OCI-LY1 (cell line): ENCODE results near the gene APCDD1.

Experiments
- H2AFZ ChIP-seq: fragments of 200-600 bp; sonication (generic), shearing (Covaris generic); 2 replicates; pipeline ENCODE4 v1.6.0; 2014; ENCODE audit warnings: antibody characterized with exemption, mild to moderate bottlenecking, low read length
- H3F3A ChIP-seq: fragments of 200-600 bp; sonication (generic), shearing (Covaris generic); 2 replicates; pipeline ENCODE4 v1.6.0; 2014; ENCODE audit warnings: mild to moderate bottlenecking, antibody characterized with exemption, low read length, moderate library complexity; ENCODE audit not compliant: insufficient read depth
- H3K27ac ChIP-seq: fragments of 200-600 bp; sonication (generic); 2 replicates; pipeline ENCODE4 v1.5.1; 2014; ENCODE audit warnings: low read length, mixed run types, mild to moderate bottlenecking, low read depth; ENCODE audit not compliant: poor library complexity, severe bottlenecking
- H3K27me3 ChIP-seq: fragments of 200-600 bp; sonication (generic); 2 replicates; pipeline ENCODE4 v1.6.0; 2014; ENCODE audit warnings: antibody characterized with exemption, mild to moderate bottlenecking, low read length, moderate library complexity; ENCODE audit not compliant: insufficient read depth
- H3K36me3 ChIP-seq: fragments of 200-600 bp; sonication (generic); 2 replicates; pipeline ENCODE4 v1.6.1; 2014; ENCODE audit warnings: mild to moderate bottlenecking, antibody characterized with exemption, low read length, moderate library complexity, mixed read lengths; ENCODE audit not compliant: insufficient read depth
- H3K4me1 ChIP-seq: fragments of 200-600 bp; sonication (generic); 2 replicates; pipeline ENCODE4 v1.5.1; 2014; ENCODE audit warnings: mild to moderate bottlenecking, low read length, moderate library complexity; ENCODE audit not compliant: insufficient read depth, severe bottlenecking
- H3K4me2 ChIP-seq: fragments of 200-600 bp; sonication (generic), shearing (Covaris generic); 2 replicates; pipeline ENCODE4 v1.6.1; 2014; ENCODE audit warnings: low read length
- H3K4me3 ChIP-seq: fragments of 200-600 bp; sonication (generic); 2 replicates; pipeline ENCODE4 v1.5.1; 2014; ENCODE audit warnings: low read length, low read depth, mild to moderate bottlenecking, mixed read lengths; ENCODE audit not compliant: poor library complexity, severe bottlenecking
- H3K79me2 ChIP-seq: fragments of 200-600 bp; shearing (Covaris generic); 2 replicates; pipeline ENCODE4 v1.6.1; 2016; ENCODE audit warnings: mixed run types, low read length, mixed read lengths; ENCODE audit not compliant: insufficient read depth
- H3K9ac ChIP-seq: fragments of 200-600 bp; sonication (generic), shearing (Covaris generic); 2 replicates; pipeline ENCODE4 v1.6.1; 2014; ENCODE audit warnings: mild to moderate bottlenecking, low read length, mixed read lengths
- H3K9me2 ChIP-seq: fragments of 200-600 bp; sonication (generic), shearing (Covaris generic); 2 replicates; pipeline ENCODE4 v1.6.1; 2014; ENCODE audit warnings: low read depth, mild to moderate bottlenecking, low read length, mixed read lengths
- H3K9me3 ChIP-seq: fragments of 200-600 bp; shearing (Covaris generic); 2 replicates; pipeline ENCODE4 v1.6.1; 2014; ENCODE audit warnings: low read length, mixed read lengths
- H4K20me1 ChIP-seq: fragments of 200-600 bp; sonication (generic), shearing (Covaris generic); 2 replicates; pipeline ENCODE4 v1.6.0; 2016; ENCODE audit warnings: mild to moderate bottlenecking, low read length; ENCODE audit not compliant: insufficient read depth
- EZH2 ChIP-seq: fragments of 200-600 bp; sonication (generic), shearing (Covaris generic); IDR thresholded peaks from 2 replicates; pipeline ENCODE4 v1.8.0; 2017; ENCODE audit warnings: borderline replicate concordance, mixed run types, mild to moderate bottlenecking, antibody characterized with exemption, low read length, moderate library complexity, mixed read lengths
- TF ChIP-seq, protein P1 (sequence below): fragments of 200-600 bp; sonication (generic), shearing (Covaris generic); IDR thresholded peaks from 2 replicates; pipeline ENCODE4 v1.5.1; 2017; ENCODE audit warnings: mild to moderate bottlenecking, antibody characterized with exemption, low read length, moderate library complexity, mixed read lengths

Gene APCDD1

DNA sequence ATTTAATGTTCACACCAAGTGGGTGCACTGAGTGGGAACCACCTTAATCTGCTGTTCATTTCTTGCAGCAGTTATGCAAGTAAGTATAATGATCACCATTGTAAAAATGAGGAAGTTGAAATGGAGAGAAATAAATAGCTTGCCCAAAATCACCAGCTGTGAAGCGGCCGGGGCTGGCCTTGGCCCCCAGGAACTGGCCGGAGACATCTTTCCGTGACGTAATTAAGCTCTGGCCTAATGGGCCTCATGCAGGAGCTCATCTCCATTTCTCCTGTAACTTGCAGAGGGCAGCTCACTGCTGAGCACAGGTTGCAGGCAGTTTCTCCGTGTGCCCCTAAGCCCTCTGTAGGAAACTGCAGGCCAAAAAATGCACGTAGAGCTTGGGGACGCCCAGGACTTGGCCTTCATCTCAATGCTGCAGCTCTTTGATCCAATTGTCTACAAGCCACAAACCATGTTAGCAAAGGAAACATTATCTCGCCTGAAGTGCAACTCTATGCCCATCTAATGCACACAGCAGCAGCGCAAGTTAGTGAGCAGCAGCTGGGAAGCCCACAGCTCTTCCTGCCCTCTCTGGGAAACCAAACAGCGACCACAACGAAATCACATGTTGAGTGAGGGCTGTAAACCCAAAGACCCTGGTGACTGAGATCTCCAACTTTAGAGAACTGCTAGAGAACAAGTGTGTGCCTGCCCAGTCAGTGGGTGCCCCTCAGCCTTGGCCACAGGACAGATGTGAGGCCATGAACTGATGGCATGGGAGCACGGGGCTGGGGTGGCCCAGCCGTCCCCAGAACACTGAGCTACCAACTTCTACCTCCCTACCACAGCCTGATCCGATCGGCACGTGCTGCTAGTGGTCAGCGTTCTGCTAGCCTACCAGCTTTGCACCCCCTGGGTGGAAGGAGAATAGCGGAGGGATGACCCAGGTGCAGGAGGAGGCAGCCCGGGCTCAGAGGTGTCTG lies 28.8 kb downstream of the APCDD1 start:
- Histone ChIP-seq H3K9me3 (no peaks in the 10 kb centered on the region), H4K20me1 (no peaks in the 10 kb centered on the region), H3K27me3 (no peaks in the 10 kb centered on the region; the same call in 1 of the 2 replicates), H3K36me3 (no peaks in the 10 kb centered on the region; the same call in 1 of the 2 replicates), H3K79me2 (no peaks in the 10 kb centered on the region), H3K4me2 (peak overlapping the region; percentile 42), H3K27ac (peak overlapping the region; percentile 96), H3K4me3 (peak overlapping the region; percentile 5), H3K9ac (peak overlapping the region; percentile 38; the same call in 1 of the 2 replicates), H2AFZ (0 out of 2 replicates have a peak overlapping the region, but pooled peaks have one; percentile 36), H3K4me1 (peaks cover 68% of the 10 kb centered on the region), H3K9me2 (no peaks in the 10 kb centered on the region), H3F3A (no peaks in the 10 kb centered on the region; the same call in 1 of the 2 replicates)
- TF ChIP-seq, protein P1, sequence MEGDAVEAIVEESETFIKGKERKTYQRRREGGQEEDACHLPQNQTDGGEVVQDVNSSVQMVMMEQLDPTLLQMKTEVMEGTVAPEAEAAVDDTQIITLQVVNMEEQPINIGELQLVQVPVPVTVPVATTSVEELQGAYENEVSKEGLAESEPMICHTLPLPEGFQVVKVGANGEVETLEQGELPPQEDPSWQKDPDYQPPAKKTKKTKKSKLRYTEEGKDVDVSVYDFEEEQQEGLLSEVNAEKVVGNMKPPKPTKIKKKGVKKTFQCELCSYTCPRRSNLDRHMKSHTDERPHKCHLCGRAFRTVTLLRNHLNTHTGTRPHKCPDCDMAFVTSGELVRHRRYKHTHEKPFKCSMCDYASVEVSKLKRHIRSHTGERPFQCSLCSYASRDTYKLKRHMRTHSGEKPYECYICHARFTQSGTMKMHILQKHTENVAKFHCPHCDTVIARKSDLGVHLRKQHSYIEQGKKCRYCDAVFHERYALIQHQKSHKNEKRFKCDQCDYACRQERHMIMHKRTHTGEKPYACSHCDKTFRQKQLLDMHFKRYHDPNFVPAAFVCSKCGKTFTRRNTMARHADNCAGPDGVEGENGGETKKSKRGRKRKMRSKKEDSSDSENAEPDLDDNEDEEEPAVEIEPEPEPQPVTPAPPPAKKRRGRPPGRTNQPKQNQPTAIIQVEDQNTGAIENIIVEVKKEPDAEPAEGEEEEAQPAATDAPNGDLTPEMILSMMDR: no peak
- no peak for TF ChIP-seq EZH2

GRCh38 chr18:10485475-10485874 lies 31.0 kb downstream of the APCDD1 start:
- no peaks in the 10 kb centered on the region; the same call in 1 of the 2 replicates for H3F3A ChIP-seq
- peak overlapping the region; percentile 96 for H3K27ac ChIP-seq
- H4K20me1 ChIP-seq: no peaks in the 10 kb centered on the region
- no peaks in the 10 kb centered on the region for H3K36me3 ChIP-seq
- TF ChIP-seq EZH2: no peak
- TF ChIP-seq, protein P1: no peak
- H3K9me3 ChIP-seq: no peaks in the 10 kb centered on the region
- H3K9ac ChIP-seq: no peak overlapping the region
- H3K4me1 ChIP-seq: peaks cover 75% of the 10 kb centered on the region
- H2AFZ ChIP-seq: no peak overlapping the region
- H3K79me2 ChIP-seq: no peaks in the 10 kb centered on the region
- H3K9me2 ChIP-seq: no peaks in the 10 kb centered on the region
- H3K27me3 ChIP-seq: no peaks in the 10 kb centered on the region
- H3K4me2 ChIP-seq: no peak overlapping the region
- no peak overlapping the region for H3K4me3 ChIP-seq

- no peaks in the 10 kb centered on the region for H3K36me3 ChIP-seq
- H3K27ac ChIP-seq: peak overlapping the region; percentile 69
- H3K9me3 ChIP-seq: no peaks in the 10 kb centered on the region
- no peaks in the 10 kb centered on the region for H4K20me1 ChIP-seq
- H3F3A ChIP-seq: no peaks in the 10 kb centered on the region; the same call in 1 of the 2 replicates
- H3K9me2 ChIP-seq: no peaks in the 10 kb centered on the region
- peaks cover 82% of the 10 kb centered on the region for H3K4me1 ChIP-seq
- no peaks in the 10 kb centered on the region for H3K79me2 ChIP-seq
- H3K4me3 ChIP-seq: no peak overlapping the region
- H2AFZ ChIP-seq: peak overlapping the region; percentile 2; the same call in 1 of the 2 replicates
- peak overlapping the region; percentile 20; the same call in 1 of the 2 replicates for H3K9ac ChIP-seq
- peak overlapping the region; percentile 23; the same call in 1 of the 2 replicates for H3K4me2 ChIP-seq
- TF ChIP-seq, protein P1: no peak
- no peaks in the 10 kb centered on the region for H3K27me3 ChIP-seq
Observed at GRCh38 chr18:10486362-10486761, 31.9 kb downstream of the APCDD1 start.
